ENCODE results near the gene CCDC121.

Gene CCDC121, protein sequence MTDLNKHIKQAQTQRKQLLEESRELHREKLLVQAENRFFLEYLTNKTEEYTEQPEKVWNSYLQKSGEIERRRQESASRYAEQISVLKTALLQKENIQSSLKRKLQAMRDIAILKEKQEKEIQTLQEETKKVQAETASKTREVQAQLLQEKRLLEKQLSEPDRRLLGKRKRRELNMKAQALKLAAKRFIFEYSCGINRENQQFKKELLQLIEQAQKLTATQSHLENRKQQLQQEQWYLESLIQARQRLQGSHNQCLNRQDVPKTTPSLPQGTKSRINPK

DNA sequence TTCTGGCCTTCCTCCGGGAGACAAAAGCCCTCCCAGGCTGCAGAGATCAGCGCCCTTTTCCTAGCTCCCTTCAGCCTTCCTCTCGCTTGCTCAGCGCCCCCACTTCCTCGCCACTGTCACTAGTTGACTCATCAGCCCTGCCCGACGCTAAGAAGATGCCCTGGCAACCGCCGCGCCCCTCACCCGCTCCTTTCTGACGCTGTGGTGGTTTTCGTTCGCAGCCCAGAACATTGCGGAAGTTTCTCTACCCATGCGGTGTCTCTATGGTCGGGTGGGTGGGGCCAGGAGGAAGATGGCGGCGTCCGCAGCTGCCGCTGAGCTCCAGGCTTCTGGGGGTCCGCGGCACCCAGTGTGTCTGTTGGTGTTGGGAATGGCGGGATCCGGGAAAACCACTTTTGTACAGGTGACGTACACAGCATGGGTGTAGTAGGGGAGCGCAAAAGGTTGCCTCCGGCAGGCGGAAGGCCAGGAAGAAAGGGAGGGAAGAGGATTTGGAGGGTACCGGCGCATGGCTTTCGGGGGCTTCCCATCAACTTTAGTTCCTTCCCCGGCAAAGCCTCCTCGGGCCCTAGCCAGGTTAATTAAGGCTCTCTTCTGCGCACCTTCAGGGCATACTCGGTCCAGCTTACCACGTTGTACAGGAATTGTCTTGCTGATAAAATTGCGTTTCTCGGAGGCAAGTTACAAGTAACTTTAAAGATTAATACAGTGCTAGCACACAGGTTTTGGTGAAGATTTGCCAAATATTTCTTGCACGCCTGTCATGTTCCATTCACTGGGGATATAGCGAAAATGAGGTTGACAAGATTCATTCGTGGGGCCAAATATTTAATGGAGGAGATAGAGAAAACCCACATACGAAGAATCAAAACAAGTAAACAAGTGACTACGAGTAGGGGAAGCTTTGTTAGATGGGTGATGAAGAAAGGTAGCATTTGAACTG, at the start of gene CCDC121, which contains the start of gene GPN1:
Gene CCDC121, minus strand, starts transcription at position 246 of the 943 bp plus-strand sequence. CDS start 1,213 bp downstream, outside the sequence.
Gene GPN1, plus strand, starts transcription at position 284 of the 943 bp plus-strand sequence. Its CDS starts 9 bp downstream, at position 293.
- peak; percentile 94 for DNase-seq

DNA sequence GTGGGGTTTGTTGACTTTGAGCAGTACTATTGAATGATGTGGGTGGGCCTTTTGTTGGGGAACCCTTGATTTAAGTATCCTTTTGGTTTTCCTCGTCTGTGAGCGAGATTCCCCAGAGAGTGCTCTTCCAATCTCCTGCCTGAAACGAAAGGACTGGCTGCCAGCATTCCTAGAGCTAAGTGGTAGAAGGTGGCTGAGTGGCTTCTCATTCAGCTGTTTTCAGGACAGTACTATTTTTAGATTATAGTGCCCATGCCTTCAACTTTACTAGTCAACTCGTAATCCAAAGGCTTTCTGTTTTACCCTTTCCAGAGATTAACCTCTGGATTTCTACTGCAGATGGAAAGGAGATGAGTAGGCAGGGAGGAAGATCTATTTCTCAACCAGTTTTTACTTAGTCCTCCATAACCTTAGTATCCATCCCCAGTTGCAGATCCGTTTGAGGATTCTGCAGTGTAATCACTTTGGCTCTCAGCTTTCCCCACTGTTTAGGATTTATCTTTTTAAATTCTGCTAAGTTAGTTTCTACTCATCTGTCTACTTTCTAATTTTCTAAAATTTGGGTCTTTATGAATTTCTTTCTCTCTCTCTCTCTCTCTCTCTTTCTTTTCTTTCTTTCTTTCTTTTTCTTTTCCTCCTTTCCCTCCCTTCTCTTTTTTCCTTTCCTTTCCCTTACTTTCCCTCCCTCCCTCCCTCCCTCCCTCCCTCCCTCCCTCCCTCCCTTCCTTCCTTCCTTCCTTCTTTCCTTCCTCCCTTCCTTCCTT, 44.1 kb upstream of the CCDC121 start:
- DNase-seq = no peak

DNA sequence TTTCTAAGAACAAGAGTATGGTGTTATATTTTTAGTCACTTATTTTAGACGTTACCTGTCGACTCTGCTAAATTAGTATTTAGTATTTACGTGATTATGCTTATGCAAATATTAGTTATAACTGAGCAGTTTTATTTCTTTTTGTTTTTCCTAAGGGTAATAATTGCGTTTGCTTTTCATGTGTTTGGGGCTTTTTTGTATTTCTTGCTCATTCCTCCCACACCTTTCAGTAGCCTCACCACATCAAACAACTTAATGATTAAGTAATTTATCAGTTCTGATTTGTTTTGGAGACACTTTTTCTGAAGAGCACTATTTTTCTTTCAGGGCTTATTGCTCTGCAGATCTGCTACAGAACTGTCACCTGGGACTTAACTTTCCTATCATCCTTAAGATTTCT, 42.4 kb upstream of the CCDC121 start:
- DNase-seq = no peak

DNA sequence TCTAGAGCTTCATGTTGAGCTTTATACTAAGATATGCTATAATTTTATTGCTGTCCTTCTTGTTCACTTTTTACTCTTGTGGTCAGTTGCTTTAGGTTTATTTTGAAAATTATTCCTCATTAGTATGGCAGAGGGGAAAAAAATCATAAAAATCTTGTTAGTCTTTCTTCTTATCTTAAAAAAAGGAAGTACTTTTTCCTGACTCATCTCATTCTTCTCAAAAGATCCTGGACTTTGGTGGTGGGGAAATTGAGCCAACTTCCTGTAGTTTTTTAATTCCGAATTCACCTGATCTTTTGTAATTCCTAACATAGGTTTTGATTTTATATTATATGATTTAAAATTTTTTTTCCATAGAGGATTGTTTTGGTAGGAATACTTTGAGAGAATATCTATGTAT, 38.6 kb upstream of the CCDC121 start:
- DNase-seq = no peak

DNA sequence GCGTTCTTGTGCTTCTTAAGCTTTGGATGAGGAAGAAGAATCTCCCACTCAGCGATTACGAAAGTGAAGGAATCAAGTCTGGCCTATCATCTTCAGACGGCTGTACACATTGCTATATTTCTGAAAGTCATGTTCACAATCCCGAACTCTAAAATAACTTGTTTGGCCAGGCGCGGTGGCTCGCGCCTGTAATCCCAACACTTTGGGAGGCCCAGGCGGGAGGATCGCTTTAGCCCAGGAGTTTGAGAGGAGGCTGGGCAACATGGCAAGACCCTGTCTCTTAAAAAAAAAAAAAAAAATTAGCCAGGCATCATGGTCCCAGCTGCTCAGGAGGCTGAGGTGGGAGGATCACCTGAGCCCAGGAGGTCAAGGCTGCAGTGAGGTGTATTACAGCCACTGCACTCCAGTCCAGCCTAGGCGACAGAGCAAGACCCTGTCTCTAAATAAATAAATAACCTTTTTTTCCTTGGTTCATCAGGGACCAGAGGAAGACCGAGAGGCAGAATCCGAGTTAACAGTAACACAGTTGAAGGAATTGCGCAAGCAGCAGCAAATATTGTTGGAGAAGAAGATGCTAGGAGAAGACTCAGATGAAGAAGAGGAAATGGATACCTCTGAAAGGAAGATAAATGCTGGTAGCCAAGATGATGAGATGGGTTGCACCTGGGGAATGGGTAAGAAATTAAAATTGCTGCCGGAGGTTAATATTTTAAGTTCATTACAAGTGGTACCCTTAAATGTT, 36.0 kb upstream of the CCDC121 start:
- no peak for DNase-seq

DNA sequence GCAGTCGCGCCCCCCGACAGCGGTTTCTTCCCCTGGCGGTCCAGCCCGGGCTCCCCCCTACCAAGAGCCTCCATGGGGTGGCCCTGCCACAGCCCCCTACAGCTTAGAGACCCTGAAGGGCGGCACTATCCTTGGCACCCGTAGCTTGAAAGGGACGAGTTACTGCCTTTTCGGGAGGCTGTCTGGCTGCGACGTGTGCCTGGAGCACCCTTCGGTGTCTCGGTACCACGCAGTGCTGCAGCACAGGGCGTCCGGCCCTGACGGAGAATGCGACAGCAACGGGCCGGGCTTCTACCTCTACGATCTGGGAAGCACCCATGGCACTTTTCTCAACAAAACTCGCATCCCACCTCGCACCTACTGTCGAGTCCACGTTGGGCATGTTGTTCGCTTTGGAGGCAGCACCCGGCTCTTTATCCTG, 35.4 kb upstream of the CCDC121 start:
- DNase-seq = no peak

DNA sequence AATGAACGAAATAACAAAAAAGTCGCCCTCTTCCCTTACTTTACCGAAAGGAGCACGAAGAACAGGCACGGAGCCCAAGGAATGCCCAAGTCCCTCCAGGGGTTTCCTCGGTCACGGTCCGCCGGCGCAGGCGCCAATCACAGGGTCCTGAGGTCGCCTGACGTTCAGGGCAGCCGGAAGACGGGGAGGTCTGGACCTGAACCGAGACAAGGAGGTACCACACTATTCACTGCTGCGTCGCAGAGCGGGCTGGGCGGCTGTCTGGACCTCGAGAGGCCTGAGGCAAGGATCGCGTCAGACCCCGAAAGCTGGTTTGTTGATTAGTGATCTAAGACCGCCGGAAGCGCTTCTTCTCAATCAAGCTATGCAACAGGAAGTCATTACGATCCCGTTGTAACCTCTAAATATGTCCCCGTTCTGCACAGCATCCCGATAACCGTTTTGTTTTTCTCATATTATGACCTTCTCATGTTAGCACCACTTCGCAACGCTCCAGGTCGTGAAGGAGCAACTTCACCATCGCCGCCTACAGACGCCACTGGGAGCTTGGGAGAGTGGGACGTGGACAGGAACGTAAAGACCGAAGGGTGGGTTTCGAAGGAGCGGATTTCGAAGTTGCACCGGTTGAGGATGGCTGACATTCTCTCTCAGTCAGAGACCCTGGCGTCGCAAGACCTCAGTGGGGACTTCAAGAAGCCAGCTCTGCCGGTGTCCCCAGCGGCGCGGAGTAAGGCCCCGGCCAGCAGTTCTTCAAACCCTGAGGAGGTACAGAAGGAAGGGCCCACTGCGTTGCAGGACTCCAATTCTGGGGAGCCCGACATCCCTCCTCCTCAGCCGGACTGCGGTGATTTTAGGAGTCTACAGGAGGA, 34.7 kb upstream of the CCDC121 start, which contains the start of the genes SLC4A1AP and SUPT7L:
Gene SLC4A1AP, plus strand, starts transcription at position 605 of the 869 bp plus-strand sequence. Its CDS starts 26 bp downstream, at position 631.
Gene SUPT7L, minus strand, starts transcription at position 330 of the 869 bp plus-strand sequence. CDS start 1,422 bp downstream, outside the sequence.
- DNase-seq = peak; percentile 78 to 86

DNA sequence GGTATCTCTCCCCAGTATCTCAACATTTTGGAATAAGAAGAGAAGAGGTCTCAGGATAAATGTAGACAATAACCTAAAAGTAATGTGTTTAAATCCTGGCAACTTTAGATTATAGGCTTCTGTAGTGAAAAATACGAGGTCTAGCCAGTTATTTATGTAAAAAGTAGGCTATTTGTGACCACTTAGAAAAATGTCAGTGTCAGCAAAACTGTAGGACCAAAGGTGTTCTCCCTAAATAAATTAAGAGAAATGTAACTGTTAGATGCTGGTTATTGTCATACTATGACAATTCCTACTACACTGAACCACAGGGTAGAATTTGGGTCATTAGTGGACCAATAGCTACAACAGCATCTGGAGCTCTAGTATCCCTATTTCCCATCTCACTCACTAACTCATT, 32.6 kb upstream of the CCDC121 start:
- no peak for DNase-seq

DNA sequence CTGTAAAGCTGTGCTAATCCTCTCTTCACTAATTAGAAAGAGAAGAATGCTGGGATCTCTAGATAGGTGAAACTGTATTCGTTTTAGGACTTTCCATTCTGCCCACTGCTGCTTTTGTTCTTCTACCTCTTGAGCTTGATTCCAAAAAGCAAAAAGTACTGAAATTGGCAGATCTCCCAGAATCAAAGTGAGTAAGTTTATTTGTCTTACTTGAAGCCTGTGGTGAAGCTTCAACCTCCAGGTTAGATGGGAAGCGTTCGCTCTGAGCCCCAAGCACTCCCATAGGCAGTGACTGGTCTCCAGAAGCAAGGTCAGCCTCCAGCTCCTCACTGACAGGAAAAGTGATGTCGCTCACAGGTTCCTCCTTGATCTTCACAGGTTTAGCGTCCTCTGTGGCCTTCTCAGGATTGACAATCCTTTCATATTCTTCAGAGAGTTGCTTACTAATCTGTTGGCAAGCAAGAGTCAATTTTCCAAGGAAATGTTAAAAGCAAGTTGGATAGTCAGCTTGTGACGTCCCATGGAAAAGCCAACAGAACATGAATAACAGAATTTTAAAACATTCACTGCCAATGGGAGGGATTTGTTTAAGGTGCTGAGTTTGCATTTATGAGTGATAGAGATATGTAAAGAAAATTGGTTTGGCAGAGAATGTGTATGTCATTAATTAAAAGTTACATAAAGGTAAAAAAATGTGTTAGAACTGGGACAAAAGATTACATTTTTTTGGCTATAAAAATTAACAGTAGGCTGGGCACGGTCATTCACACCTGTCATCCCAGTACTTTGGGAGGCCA, 26.5 kb upstream of the CCDC121 start:
- DNase-seq = no peak

DNA sequence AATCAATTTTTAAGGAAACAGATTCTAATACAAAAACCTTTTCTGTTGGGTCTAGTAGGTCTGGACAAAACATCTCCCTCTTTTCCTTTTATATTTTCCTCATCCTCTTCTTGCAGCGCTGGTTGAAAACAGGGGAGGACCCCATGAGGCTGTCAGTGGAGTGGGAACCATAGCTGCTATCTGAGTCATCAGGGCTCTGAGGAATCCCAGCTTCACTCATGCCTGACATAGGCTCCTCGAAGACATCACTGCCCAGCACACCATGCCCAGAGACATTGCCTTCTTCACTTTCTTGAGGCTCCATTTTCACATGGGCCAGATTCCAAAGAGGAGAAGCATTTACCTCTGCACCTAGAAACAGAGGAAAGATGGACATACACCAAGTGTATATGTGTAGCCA, 24.6 kb upstream of the CCDC121 start:
- DNase-seq = no peak

DNA sequence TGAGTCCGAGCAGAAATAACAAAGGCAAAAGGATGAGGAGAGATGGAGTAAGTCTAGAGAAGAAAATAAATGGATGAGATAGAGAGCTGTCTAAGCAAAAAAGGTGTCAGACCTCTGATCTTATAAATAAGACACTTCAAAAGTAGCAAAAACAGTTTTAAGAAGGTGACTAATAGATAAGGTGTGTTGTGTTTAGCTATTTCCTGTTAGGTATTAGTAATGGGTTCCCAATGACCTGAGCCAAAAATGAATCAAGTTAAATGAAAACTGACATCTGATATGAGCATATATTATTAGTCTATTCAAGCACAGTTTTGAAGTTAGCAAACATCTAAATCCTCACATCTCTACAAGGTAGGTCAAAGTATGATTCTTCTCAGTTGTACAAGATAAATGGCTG, 24.0 kb upstream of the CCDC121 start:
- no peak for DNase-seq

DNA sequence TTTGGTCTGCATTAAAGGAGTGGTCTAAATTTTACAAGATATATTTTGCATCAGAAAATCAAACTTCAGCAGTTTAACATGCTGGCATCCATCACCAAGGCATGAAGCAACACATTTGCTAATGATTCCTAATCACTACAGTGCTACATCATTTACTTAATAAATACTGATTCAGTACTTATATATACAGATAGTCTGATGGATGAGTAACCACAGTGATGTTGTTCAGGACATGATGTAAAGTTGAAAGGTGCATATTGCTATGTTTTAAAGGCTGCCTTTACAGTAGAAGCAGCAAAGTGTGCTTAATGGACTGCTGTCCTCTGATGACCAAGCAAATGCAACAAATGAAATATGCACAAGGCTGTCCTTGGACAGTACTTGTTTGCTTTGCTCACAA, 23.5 kb upstream of the CCDC121 start:
- no peak for DNase-seq

DNA sequence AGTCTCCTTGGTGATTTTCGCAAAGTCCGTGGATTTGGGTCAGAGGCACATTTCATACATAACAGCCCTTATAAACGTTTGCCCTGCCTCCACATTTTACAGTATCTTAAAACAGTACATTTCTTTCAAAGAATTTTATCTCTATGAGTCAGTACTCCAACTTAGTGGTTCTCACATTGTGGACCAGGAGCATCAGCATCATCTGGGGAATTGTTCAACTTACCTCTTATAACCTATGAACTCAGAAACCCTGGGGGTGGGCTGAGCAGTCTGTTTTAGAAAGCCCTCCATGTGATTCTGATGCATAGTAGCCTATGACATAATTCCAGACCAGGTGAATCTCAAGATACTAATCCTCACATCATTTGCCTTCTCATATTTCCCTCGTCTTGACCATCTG, 22.2 kb upstream of the CCDC121 start:
- no peak for DNase-seq

DNA sequence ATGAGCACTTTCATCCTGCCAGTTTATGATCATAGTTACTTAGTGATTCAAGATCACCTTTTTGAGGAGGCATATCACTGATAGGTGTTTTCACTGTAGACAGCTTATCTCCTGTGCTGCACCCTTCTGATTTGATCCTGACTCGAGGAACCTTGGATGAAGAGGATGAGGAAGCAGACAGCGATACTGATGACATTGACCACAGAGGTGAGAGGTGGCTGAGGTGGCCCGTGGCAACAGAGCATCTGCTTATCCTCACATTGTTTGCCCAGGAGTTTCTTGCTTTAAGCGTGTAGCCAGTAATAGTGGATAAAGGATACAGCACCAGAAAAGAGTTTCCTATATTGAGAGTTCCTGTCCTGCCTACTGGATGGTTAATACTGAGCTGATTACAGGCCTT, 18.9 kb upstream of the CCDC121 start:
- DNase-seq = no peak

DNA sequence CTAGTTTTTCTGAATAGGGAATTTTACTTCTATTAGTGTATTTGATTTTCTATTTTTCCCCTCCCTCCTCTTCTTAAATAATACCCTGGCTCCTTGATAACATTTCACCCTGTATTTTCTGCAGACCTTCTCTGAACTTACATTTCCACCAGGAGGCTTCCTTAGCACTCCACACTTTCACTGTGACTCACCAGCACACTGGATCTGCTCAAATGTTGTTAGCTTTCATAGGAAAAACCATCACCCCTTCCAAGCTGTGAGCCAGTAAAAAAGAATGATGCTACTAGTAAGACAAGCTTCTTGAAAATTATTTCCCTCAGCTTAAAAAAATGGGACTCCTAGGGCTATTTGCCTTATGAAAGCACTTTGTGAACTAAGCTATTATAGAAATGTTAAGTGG, 18.5 kb upstream of the CCDC121 start:
- no peak for DNase-seq

DNA sequence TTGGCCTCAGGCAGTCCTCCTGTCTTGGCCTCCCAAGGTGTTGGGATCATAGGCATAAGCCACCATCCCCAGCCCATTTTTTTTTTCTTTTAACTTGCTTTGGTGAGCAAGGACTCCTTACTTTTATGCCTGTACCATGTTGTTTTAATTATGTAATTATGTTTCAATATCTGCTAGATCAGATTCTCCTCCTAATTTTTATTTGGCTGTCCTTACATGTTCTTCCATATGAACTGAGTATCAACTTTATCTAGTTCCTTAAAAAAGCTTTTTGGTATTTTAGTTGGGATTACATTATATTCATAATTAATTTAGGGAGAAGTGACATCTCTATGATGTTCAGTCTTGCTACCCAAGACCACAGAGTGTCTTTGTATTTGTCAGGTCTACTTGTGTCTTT, 16.4 kb upstream of the CCDC121 start:
- DNase-seq = no peak

DNA sequence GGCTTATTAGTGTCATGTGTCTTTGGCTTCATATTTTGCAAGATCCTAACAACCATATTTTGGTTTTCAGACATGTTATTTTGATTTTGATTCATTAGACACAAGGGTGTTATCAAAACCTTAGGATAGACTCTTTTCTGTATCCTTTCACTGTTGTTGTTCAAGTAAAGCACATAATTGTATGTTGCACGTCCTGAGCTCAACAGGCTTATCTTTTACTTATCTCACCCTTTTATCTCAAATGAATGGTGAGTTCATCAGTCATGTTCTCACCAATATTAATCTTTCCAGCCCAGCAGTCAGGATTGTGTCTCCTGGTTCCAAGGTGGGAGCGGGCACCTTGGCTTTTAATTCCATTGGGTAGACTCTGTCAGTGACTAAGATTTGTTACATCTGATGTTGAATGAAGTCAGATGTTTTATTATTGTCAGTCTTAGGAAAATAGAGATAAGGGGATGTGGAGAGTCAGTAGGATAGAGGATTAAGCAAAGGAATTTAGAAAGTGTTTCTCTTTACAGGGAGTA, 12.0 kb upstream of the CCDC121 start:
- no peak for DNase-seq

DNA sequence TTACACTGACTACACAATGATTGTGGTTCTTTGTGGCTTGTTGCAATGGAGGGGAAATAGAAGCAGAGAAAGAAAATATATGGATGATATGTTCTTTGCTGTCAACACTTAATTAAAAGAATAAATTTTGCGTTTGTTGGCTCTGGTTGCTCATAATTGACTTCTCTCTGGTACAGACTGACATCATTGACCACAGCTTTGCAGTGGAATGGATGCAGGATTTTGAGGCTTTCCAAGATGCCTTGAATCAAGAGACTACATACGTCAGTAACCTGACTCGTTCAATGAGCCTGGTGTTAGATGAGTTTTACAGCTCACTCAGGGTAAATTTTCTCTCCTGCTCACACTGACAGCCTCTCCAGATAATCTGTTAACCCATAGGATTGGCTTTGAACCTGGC, 9.9 kb upstream of the CCDC121 start:
- no peak for DNase-seq

DNA sequence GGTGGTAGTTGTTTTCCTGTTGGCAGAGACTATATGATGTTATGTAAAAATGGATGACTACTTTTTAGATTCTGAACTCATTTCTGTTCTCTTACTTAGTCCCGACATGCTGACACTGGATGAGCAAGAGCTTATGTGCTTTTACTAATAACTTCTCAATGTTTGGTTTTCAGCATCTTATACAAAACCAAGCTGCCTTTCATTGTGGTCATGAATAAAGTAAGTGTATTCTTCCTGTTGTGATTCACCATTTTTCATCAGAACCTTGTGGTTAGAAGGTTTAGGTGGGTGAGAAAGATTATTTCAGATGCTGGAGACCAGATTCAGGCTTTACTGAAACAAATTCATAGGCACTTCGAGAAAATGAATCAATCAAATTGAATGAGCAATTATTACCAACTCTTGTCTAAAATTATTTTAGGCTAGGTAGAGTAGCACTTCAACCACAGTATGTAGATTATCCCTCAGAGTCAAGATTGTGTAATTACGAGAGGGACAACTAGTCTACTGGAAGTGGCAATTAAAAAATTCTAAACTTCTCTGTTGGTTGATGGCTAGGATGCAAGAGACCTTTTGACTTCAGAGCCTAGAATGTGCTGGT, 9.3 kb upstream of the CCDC121 start:
- peak in 1 of 2 donors; percentile 48 for DNase-seq

DNA sequence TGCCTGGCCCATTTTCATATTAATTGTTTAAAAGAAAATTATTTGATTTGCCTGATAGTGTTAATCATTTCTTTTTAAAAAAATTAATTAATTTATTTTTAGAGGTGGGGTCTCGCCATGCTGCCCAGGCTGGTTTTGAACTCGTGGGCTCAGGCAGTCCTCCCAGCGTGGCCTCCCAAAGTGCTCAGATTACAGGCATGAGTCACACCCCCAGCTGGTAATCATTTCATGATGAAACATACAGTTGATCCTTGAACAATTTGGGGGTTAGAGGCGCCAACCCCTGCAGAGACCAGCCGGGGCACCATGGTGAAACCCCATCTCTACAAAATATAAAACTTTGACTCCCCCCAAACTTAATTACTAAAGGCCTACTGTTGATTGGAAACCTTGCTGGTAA, 8.0 kb upstream of the CCDC121 start:
- no peak for DNase-seq

All from CD4-positive, alpha-beta T cell treated with Interleukin-4 for 1 hour (primary cell).